ENCODE results near the gene KANSL1L.

Gene KANSL1L

DNA sequence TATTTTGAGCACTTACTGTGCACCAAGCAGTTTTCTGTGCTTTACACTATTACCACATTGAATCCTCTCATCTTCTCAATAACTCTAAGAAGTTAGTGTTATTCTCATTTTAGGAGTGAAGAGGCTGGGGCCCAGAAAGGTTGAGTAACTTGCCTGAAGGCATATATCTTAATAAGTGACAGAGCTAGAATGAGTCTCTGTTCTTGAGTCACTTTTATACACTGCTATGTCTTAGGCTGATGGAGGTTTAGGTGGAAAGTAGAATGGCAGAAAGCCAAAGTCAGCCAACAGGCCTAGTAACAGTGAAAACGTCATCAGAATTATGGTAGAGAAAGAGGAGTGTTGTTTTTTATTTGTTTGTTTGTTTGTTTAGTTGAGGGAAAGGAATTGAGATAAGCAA lies 196.6 kb downstream of the KANSL1L start:
- Mint-ChIP-seq H3K4me3 (no peak overlapping the region), H3K36me3 (no peaks in the 10 kb centered on the region), H3K9me3 (ENCODE audit: low read depth) (no peaks in the 10 kb centered on the region), H3K27me3 (peaks cover 7% of the 10 kb centered on the region), H3K27ac (no peak overlapping the region), H3K4me1 (ENCODE audit: low read depth) (no peaks in the 10 kb centered on the region)

DNA sequence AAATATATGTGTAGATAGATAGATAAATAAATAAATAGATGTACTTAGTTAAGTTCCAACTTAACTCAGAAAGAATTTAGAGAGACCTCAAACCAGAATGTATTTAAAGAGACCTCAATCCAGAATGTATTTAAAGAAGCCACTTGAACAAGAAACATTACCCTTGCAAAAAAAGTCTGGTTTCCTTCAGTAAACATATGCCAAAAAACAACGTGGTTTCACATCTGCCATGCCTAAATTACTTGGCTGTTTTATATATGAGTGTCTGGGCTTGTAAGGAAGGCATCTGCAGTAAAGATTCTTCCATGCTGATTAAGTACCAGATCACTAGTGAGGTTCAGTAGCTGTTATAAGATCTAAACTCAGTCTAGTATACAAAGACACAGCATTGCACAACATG lies 197.9 kb downstream of the KANSL1L start:
- H3K27me3 Mint-ChIP-seq: peaks cover 7% of the 10 kb centered on the region
- no peak overlapping the region for H3K27ac Mint-ChIP-seq
- H3K9me3 Mint-ChIP-seq (ENCODE audit: low read depth): no peaks in the 10 kb centered on the region
- H3K4me3 Mint-ChIP-seq: no peak overlapping the region
- no peaks in the 10 kb centered on the region for H3K4me1 Mint-ChIP-seq (ENCODE audit: low read depth)
- H3K36me3 Mint-ChIP-seq: no peaks in the 10 kb centered on the region

Data from activated naive CD8-positive, alpha-beta T cell (primary cell).